Measurements from ENCODE around the gene SCN9A.

Gene SCN9A

GRCh38 chr2:166202778-166203177 lies 173.0 kb downstream of the SCN9A start:
- H3K4me3 ChIP-seq (ENCODE audit: low read depth, low read length, poor library complexity, severe bottlenecking): no peak overlapping the region
- H3K27ac ChIP-seq (ENCODE audit: low read depth, low read length, poor library complexity, severe bottlenecking): no peak overlapping the region
- H3K79me2 ChIP-seq (ENCODE audit: insufficient read depth, low read length): no peaks in the 10 kb centered on the region
- H2AFZ ChIP-seq (ENCODE audit: low read length): no peak overlapping the region
- no peaks in the 10 kb centered on the region for H3K27me3 ChIP-seq (ENCODE audit: insufficient read depth, low read length)
- no peak overlapping the region for H3K9ac ChIP-seq (ENCODE audit: low read length)
- H3K36me3 ChIP-seq (ENCODE audit: insufficient read depth, low read length): no peaks in the 10 kb centered on the region
- no peaks in the 10 kb centered on the region for H3K9me2 ChIP-seq (ENCODE audit: low read depth, low read length)
- H4K20me1 ChIP-seq (ENCODE audit: insufficient read depth, low read length): no peaks in the 10 kb centered on the region
- no peaks in the 10 kb centered on the region for H3F3A ChIP-seq (ENCODE audit: insufficient read depth, low read length)
- H3K4me2 ChIP-seq (ENCODE audit: low read length): no peak overlapping the region
- no peaks in the 10 kb centered on the region for H3K4me1 ChIP-seq (ENCODE audit: insufficient read depth, low read length, severe bottlenecking)
- H3K9me3 ChIP-seq (ENCODE audit: low read length): no peaks in the 10 kb centered on the region
- TF ChIP-seq EZH2 (IDR thresholded peaks at IDR 0.05; ENCODE audit: borderline replicate concordance, low read length) (no peak), CTCF (IDR thresholded peaks at IDR 0.05; ENCODE audit: low read length) (no peak)

- H3K4me1 ChIP-seq (ENCODE audit: insufficient read depth, low read length, severe bottlenecking): no peaks in the 10 kb centered on the region
- H4K20me1 ChIP-seq (ENCODE audit: insufficient read depth, low read length): no peaks in the 10 kb centered on the region
- H3K79me2 ChIP-seq (ENCODE audit: insufficient read depth, low read length): no peaks in the 10 kb centered on the region
- no peak overlapping the region for H3K4me2 ChIP-seq (ENCODE audit: low read length)
- H3K36me3 ChIP-seq (ENCODE audit: insufficient read depth, low read length): no peaks in the 10 kb centered on the region
- H3K9ac ChIP-seq (ENCODE audit: low read length): no peak overlapping the region
- no peaks in the 10 kb centered on the region for H3K9me3 ChIP-seq (ENCODE audit: low read length)
- no peak for TF ChIP-seq EZH2 (IDR thresholded peaks at IDR 0.05; ENCODE audit: borderline replicate concordance, low read length)
- TF ChIP-seq CTCF (IDR thresholded peaks at IDR 0.05; ENCODE audit: low read length): no peak
- no peaks in the 10 kb centered on the region for H3K27me3 ChIP-seq (ENCODE audit: insufficient read depth, low read length)
- H3K9me2 ChIP-seq (ENCODE audit: low read depth, low read length): no peaks in the 10 kb centered on the region
- no peak overlapping the region for H2AFZ ChIP-seq (ENCODE audit: low read length)
- no peak overlapping the region for H3K27ac ChIP-seq (ENCODE audit: low read depth, low read length, poor library complexity, severe bottlenecking)
- H3K4me3 ChIP-seq (ENCODE audit: low read depth, low read length, poor library complexity, severe bottlenecking): no peak overlapping the region
- H3F3A ChIP-seq (ENCODE audit: insufficient read depth, low read length): no peaks in the 10 kb centered on the region
These were observed 178.3 kb downstream of the SCN9A start for GRCh38 chr2:166197446-166197845.

GRCh38 chr2:166193407-166193806 lies 182.3 kb downstream of the SCN9A start:
- Histone ChIP-seq H3K4me2 (ENCODE audit: low read length) (no peak overlapping the region), H3K36me3 (ENCODE audit: insufficient read depth, low read length) (no peaks in the 10 kb centered on the region), H3K27me3 (ENCODE audit: insufficient read depth, low read length) (no peaks in the 10 kb centered on the region), H3K79me2 (ENCODE audit: insufficient read depth, low read length) (no peaks in the 10 kb centered on the region), H3K9ac (ENCODE audit: low read length) (no peak overlapping the region), H3K9me3 (ENCODE audit: low read length) (no peaks in the 10 kb centered on the region), H3K27ac (ENCODE audit: low read depth, low read length, poor library complexity, severe bottlenecking) (no peak overlapping the region), H4K20me1 (ENCODE audit: insufficient read depth, low read length) (no peaks in the 10 kb centered on the region), H3K9me2 (ENCODE audit: low read depth, low read length) (no peaks in the 10 kb centered on the region), H3F3A (ENCODE audit: insufficient read depth, low read length) (no peaks in the 10 kb centered on the region), H2AFZ (ENCODE audit: low read length) (no peak overlapping the region), H3K4me1 (ENCODE audit: insufficient read depth, low read length, severe bottlenecking) (no peaks in the 10 kb centered on the region), H3K4me3 (ENCODE audit: low read depth, low read length, poor library complexity, severe bottlenecking) (no peak overlapping the region)
- TF ChIP-seq CTCF (IDR thresholded peaks at IDR 0.05; ENCODE audit: low read length) (no peak), EZH2 (IDR thresholded peaks at IDR 0.05; ENCODE audit: borderline replicate concordance, low read length) (no peak)
